Hematopoietic multipotent progenitor cell treated with erythropoietin and hydrocortisone succinate and interleukin-3 and kit ligand, for 4 days (in vitro differentiated cells): Measurements from ENCODE around the gene C1R.
"Not testable (repeated sequence)": the region's sequence is repeated elsewhere in the genome, so short reads cannot be mapped to it uniquely, and the experiment has no call there.

ENCODE experiments used
- DNase-seq: peaks from one replicate; pipeline ENCODE4 v3.0.0-alpha.2; 2015

Gene C1R

DNA sequence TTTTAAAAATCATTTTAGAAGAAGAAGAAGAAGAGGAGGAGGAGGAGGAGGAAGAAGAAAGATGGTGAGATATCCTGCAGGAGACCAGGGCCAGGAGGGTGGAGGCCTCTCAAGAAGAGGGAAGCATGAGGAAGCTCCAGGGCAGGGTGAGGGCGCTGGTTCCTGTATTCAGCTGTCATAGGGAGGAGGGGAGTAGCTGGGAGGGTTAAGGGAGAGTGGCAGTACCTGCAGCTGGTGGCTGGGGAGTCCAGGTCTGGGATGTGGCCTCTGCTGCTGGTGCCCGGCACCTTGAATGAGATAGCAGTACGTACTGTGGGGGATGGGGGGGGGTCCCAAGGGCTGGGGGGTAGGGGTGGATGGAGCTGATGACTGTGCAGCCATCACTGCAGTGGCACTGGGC, 26.6 kb upstream of the C1R start:
- no peak for DNase-seq

GRCh38 chr12:7117670-7118069, 25.4 kb upstream of the C1R start:
- no peak for DNase-seq

DNA sequence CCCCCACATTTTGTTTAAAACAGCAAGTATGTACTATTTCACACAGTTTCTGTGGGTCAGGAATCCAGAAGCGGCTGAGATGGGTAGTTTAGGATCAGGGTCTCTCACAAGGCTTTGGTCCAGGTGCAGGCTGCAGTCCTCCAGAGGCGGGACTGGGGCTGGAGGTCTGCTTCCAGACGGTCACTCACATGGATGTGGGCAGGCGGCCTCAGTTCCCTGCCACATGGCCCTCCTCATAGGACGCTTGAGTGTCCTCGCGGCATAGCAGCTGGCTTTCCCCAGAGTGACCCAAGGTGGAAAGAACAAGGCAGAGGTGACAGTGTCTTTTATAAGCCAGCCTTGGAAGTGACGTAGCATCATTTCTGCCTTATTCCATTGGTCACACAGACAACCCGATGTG, 24.7 kb upstream of the C1R start:
- no peak for DNase-seq

- no peak for DNase-seq
These were observed 24.0 kb upstream of the C1R start for GRCh38 chr12:7116196-7116595.

GRCh38 chr12:7114851-7115250, 22.6 kb upstream of the C1R start:
- no peak for DNase-seq

DNA sequence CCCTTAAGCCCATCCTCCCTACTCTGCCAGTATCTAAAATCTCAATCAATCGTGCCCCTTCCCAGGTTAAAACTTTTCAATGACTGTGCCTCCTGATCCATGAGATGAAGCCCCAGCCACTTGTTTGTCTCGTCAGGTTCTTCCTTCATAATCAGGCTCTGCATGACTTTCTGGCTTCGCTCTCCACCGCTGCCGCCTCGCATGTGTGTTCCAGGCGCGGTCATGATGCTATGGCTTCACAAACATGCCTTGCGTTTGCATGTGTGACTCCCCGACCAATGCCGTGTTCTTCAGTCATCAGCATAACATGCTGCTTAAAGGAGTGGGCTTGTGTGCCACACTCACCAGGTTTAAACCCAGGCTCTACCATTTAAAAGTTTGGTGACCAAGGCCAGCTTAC, 21.8 kb upstream of the C1R start:
- DNase-seq = no peak

GRCh38 chr12:7113389-7113871, 21.2 kb upstream of the C1R start:
- peak; percentile 73 for DNase-seq

DNA sequence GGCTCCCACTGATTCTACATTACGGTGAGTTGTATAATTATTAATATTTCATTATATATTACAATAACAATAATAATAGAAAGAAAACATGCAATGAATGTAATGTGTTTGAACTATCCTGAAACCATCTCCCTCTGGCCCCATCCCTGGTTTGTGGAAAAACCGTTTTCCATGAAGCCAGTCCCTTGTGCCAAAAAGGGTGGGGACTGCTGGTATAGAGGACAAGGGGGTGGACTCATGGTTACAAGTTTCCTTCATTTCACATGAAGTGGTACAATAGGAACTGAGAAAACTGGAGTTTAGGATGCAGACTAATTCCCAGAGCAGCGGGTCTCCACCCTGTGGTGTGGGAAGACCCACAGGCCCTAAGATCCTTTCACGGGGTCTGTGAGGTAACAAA, 19.8 kb upstream of the C1R start:
- no peak for DNase-seq

GRCh38 chr12:7110661-7111060, 18.4 kb upstream of the C1R start:
- DNase-seq = no peak

- DNase-seq = no peak
These were observed 17.3 kb upstream of the C1R start for GRCh38 chr12:7109572-7109920.

GRCh38 chr12:7108796-7109571, 16.7 kb upstream of the C1R start, which contains the start of gene C1RL:
TSS of gene C1RL (minus strand) at chr12:7109214. CDS start at chr12:7109180, 34 bp downstream.
- DNase-seq = peak; percentile 92

- DNase-seq = peak; percentile 93
These were observed 16.0 kb upstream of the C1R start for GRCh38 chr12:7108003-7108795.

- DNase-seq = peak; percentile 45
These were observed 15.4 kb upstream of the C1R start for GRCh38 chr12:7107636-7108002.

DNA sequence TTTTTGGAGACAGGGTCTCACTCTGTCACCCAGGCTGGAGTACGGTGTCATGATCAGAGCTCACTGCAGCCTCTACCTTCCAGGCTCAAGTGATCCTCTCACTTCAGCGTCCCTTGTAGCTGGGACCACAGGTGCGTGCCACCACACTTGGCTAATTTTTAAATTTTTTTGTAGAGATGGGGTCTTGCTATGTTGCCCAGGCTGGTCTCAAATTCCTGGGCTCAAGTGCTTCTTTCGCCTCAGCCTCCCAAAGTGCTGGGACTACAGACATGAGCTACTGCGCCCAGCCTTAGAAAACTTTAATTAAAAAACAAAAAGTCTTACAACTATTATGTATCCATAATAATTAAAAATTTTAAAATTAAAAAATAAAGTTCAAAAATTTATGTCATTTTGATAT, 14.9 kb upstream of the C1R start:
- not testable (repeated sequence) for DNase-seq

GRCh38 chr12:7106082-7106481, 13.8 kb upstream of the C1R start:
- no peak for DNase-seq

DNA sequence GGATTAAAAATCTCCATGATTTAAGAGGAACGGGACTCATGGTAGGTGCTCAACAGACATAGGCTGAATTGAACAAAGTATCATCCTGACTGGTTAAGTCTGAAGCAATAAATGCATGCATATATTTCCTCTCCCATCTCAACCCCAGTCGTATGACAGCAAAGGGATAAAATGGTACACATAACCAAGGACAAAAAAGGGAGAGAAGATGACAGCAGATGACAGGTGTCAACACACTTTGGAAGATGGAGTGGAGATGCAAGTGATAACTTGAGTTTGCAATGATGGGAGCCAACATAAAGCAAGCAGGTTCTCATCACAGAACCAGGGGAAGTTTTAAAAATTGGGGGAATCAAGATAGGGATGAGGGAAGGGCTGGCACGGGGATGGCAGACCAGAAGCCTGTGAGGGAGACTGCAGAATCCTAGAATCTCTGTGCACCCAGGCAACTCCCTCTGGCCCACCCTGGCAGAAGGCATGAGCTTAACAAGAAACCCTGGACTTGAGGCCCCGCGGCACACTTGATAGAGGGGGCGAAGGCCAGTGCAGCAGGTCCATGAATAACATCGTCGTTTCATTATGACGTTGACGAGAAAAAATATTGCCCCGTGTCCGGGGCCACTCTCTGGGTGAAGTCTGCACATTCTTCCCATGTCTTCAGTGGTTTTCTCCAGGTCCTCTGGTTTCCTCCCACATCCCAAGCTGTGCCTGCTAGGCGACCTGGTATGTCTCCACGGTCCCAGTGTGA, 11.8 kb upstream of the C1R start:
- DNase-seq = no peak

DNA sequence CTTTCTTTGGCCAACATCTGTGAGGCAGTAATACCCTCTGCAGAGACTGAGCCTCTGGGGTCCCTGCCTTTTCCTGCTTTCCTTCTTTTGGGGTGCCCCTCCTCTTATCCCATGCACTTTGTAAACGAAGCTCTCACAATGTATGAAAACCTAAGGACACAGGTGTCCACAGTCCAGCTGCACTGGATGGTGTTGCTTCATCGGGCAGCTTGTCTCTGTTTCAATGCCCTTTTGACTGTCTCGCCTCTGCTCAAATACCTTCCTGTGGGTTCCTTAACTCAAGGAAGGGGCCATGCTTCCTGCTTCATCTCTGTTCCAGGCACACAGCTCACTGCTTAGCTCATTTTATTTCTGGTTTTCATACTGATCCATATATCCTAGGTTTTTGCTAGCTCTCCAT, 10.3 kb upstream of the C1R start:
- no peak for DNase-seq

DNA sequence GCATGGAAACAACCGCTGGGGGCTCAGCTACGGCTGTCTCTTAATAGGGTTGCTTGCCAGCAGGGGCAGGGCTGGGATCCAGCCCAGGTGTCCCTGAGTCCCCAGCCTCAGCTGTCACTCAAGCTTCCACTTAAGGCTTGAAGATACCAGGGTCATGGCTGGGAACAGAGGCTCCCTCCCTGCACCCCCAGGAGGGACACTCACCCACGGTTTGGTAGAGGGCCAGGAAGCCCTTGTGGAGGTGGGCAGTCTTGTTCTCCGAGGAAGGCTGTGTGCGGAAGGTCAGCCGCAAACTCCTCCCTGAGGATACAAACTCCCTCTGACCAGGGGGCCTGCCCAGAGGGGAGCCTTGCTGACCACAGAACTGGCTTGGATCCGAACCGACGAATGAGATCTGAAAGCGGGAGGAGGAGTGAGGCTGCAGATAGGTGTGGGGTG, 9.5 kb upstream of the C1R start:
- DNase-seq = no peak

GRCh38 chr12:7101047-7101693, 8.9 kb upstream of the C1R start:
- DNase-seq = no peak

GRCh38 chr12:7100239-7100638, 8.0 kb upstream of the C1R start:
- no peak for DNase-seq

GRCh38 chr12:7099290-7099996, 7.2 kb upstream of the C1R start:
- DNase-seq = peak; percentile 15

DNA sequence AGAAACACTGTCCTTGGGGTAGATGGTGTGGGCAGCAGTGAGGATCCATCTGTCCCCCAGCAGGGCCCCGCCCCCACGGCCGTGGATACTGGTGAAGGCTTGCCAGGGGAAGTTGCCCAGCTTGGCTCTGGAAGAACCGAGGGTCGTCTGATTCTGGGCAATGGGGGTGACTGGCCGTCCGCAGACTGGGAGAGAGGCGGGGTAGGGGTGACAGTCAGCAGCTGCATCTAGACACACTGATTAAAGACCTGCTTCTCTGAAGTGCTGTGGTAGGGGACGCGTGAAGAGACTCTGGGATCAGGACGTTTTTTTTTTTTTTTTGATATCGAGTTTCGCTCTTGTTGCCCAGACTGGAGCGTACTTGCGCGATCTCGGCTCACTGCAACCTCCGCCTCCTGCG, 4.7 kb upstream of the C1R start:
- DNase-seq = no peak
